Measurements from ENCODE around the gene ATP6V0E1. TPM values are rescaled to one million over a fixed set of nuclear protein-coding genes. Genes with fewer than 3 reads are reported as not detected.

Gene ATP6V0E1
- total RNA-seq, 2 donors from 2014 or later, result 41.2 to 68.7 TPM

GRCh38 chr5:172958331-172959046 lies 25.1 kb upstream of the ATP6V0E1 start:
- peaks cover 21% of the 10 kb centered on the region for H3K4me1 ChIP-seq
- H3K36me3 ChIP-seq (replicated peaks in 1 of 2; ENCODE audit: insufficient read depth in 1 of 2, low read depth in 2 of 2), result no peaks in the 10 kb centered on the region
- ATAC-seq, result peak; percentile 85
- H3K27me3 ChIP-seq, result no peaks in the 10 kb centered on the region
- H3K9me3 ChIP-seq, result no peaks in the 10 kb centered on the region
- peak; percentile 62 to 79 (median 70) for DNase-seq
- intact Hi-C loops (cut with DNase I), result no loop called here
- peak overlapping the region; percentile 7 to 88 (median 77) for H3K27ac ChIP-seq
- 1 to 2% methylated on average over 22 to 50 of the region's 54 CpGs for WGBS, 2 donors
- TF ChIP-seq, protein P1, sequence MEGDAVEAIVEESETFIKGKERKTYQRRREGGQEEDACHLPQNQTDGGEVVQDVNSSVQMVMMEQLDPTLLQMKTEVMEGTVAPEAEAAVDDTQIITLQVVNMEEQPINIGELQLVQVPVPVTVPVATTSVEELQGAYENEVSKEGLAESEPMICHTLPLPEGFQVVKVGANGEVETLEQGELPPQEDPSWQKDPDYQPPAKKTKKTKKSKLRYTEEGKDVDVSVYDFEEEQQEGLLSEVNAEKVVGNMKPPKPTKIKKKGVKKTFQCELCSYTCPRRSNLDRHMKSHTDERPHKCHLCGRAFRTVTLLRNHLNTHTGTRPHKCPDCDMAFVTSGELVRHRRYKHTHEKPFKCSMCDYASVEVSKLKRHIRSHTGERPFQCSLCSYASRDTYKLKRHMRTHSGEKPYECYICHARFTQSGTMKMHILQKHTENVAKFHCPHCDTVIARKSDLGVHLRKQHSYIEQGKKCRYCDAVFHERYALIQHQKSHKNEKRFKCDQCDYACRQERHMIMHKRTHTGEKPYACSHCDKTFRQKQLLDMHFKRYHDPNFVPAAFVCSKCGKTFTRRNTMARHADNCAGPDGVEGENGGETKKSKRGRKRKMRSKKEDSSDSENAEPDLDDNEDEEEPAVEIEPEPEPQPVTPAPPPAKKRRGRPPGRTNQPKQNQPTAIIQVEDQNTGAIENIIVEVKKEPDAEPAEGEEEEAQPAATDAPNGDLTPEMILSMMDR (IDR thresholded peaks at IDR 0.05), result no peak
- TF ChIP-seq POLR2A (IDR thresholded peaks at IDR 0.05), result no peak
- H3K4me3 ChIP-seq, result peak overlapping the region; percentile 58 to 62

DNA sequence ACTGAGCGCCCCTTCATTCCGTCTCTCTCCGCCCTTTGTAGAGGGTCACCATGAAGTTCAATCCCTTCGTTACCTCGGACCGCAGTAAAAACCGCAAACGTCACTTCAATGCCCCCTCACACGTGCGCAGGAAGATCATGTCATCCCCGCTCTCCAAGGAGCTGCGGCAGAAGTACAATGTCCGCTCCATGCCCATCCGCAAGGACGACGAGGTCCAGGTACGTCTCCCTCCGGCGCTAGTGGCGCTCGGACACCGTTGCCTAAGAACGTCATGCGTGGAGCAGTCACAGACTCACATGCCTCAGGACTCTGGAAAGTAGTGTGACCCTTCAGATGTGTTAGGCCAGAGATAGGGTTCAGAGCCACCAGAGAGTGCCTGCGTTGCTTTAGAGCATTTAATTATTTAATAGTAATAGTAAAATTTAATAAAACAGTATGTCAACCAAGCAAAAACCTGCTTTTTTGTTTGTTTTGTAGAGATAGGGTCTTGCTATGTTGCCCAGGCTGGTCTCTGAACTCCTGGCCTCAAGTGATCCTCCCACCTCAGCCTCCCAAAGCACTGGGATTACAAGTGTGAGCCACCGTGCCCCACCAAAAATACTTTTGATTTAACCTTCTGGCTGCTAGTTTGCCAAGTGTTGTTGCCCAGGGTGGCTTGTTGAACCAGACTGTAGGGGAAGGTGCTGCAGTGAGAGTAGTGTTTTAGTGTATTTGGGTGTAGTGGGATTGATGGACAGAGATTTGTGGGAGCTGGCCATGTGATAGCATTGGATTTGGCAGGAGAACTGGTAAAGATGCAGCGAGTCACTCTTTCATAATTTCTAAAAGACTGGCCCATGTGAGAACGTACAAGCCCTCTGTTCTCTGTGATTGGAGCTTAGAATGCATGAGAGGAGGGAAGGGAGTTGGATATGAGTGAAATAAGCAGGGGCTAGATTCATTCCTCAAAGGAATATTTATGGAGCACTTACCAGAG lies 23.5 kb upstream of the ATP6V0E1 start:
- 10 to 12% methylated on average over 28 of the region's 28 CpGs for WGBS, 2 donors
- peaks cover 21% of the 10 kb centered on the region for H3K4me1 ChIP-seq
- intact Hi-C loops (cut with DNase I), result no loop called here
- no peaks in the 10 kb centered on the region for H3K27me3 ChIP-seq
- DNase-seq (no peak), ATAC-seq (no peak)
- no peak for TF ChIP-seq POLR2A (IDR thresholded peaks at IDR 0.05)
- TF ChIP-seq, protein P1 (IDR thresholded peaks at IDR 0.05), result no peak
- H3K36me3 ChIP-seq (replicated peaks in 1 of 2; ENCODE audit: insufficient read depth in 1 of 2, low read depth in 2 of 2), result no peaks in the 10 kb centered on the region
- peak overlapping the region in 2 of 4 donors; percentile 76 to 78 for H3K27ac ChIP-seq
- no peaks in the 10 kb centered on the region for H3K9me3 ChIP-seq
- peak overlapping the region; percentile 62 to 94 for H3K4me3 ChIP-seq

GRCh38 chr5:172969921-172970320 lies 13.7 kb upstream of the ATP6V0E1 start:
- Histone ChIP-seq H3K9me3 (no peaks in the 10 kb centered on the region), H3K36me3 (replicated peaks in 1 of 2; ENCODE audit: insufficient read depth in 1 of 2, low read depth in 2 of 2) (peaks cover 0 to 4% of the 10 kb centered on the region in 2 donors), H3K4me1 (no peaks in the 10 kb centered on the region), H3K27me3 (no peaks in the 10 kb centered on the region), H3K27ac (no peak overlapping the region), H3K4me3 (no peak overlapping the region)
- DNase-seq (no peak), ATAC-seq (no peak)
- 94 to 95% methylated on average over 2 of the region's 2 CpGs for WGBS, 2 donors
- intact Hi-C loops (cut with DNase I), result no loop called here
- no peak for TF ChIP-seq POLR2A (IDR thresholded peaks at IDR 0.05)
- TF ChIP-seq, protein P1 (IDR thresholded peaks at IDR 0.05), result no peak

GRCh38 chr5:172971482-172971881 lies 12.1 kb upstream of the ATP6V0E1 start:
- Histone ChIP-seq H3K4me1 (no peaks in the 10 kb centered on the region), H3K4me3 (no peak overlapping the region), H3K36me3 (replicated peaks in 1 of 2; ENCODE audit: insufficient read depth in 1 of 2, low read depth in 2 of 2) (peaks cover 0 to 4% of the 10 kb centered on the region in 2 donors), H3K27ac (no peak overlapping the region), H3K9me3 (no peaks in the 10 kb centered on the region), H3K27me3 (no peaks in the 10 kb centered on the region)
- ATAC-seq (no peak), DNase-seq (no peak)
- TF ChIP-seq POLR2A (IDR thresholded peaks at IDR 0.05), result no peak
- TF ChIP-seq, protein P1 (IDR thresholded peaks at IDR 0.05), result no peak
- intact Hi-C loops (cut with DNase I), result no loop called here
- WGBS, 2 donors, result 43 to 63% methylated on average over 3 of the region's 3 CpGs

All from body of pancreas (tissue), 4 donors.